Calu3 (cell line): ENCODE data around the gene RHO. TPM values are rescaled to one million over a fixed set of nuclear protein-coding genes. Genes with fewer than 3 reads are reported as not detected.

Experiments used
- BruUV-seq: library from RNA; stranded (reverse); fragments of 400-500 nt; replicated peaks from 2 replicates; lab custom pipeline; 2021; lab: Mats Ljungman, UMichigan
- CTCF ChIA-PET: fragments of 300-600 bp; sonication (Branson Sonifier 250); formaldehyde crosslinking; loops from one replicate; lab custom pipeline; 2022; ENCODE audit warnings: antibody characterized with exemption; lab: Charles Lee
- DNase-seq: peaks from one replicate; pipeline ENCODE4 v3.0.0; 2022
- H3K27ac Mint-ChIP-seq: one replicate; pipeline ENCODE4 v1.8.0; 2022; ENCODE audit warnings: mixed read lengths; ENCODE audit not compliant: unreplicated experiment
- H3K27me3 Mint-ChIP-seq: one replicate; pipeline ENCODE4 v1.8.0; 2022; ENCODE audit warnings: mixed read lengths; ENCODE audit not compliant: unreplicated experiment
- H3K36me3 Mint-ChIP-seq: one replicate; pipeline ENCODE4 v1.8.0; 2022; ENCODE audit warnings: mild to moderate bottlenecking, moderate library complexity, mixed read lengths; ENCODE audit not compliant: insufficient read depth, unreplicated experiment
- H3K4me1 Mint-ChIP-seq: one replicate; pipeline ENCODE4 v1.8.0; 2022; ENCODE audit warnings: mild to moderate bottlenecking, low read depth, mixed read lengths; ENCODE audit not compliant: unreplicated experiment
- H3K4me3 Mint-ChIP-seq: one replicate; pipeline ENCODE4 v1.8.0; 2022; ENCODE audit warnings: mild to moderate bottlenecking, low read depth, moderate library complexity, mixed read lengths; ENCODE audit not compliant: unreplicated experiment
- H3K9me3 Mint-ChIP-seq: one replicate; pipeline ENCODE4 v1.8.0; 2022; ENCODE audit warnings: low read depth, mixed read lengths; ENCODE audit not compliant: unreplicated experiment
- CTCF ChIP-seq: fragments of 200-600 bp; IDR thresholded peaks from one replicate; pipeline ENCODE4 v1.8.0; 2022; ENCODE audit warnings: antibody characterized with exemption; ENCODE audit not compliant: unreplicated experiment
- intact Hi-C: fragments of 100-400 bp; cut with micrococcal nuclease; formaldehyde crosslinking; loops from one replicate; pipeline ENCODE4 v1.10.0; 2022; ENCODE audit not compliant: unreplicated experiment
- total RNA-seq: library from RNA; stranded (reverse); gene quantifications from 2 replicates; pipeline ENCODE4 v1.2.3, GENCODE V29; 2022

The RHO gene
- total RNA-seq, 1 experiment from 2014 or later = not detected

- CTCF ChIA-PET = no interaction called here
- no peaks in the 10 kb centered on the region for H3K27me3 Mint-ChIP-seq
Measured at GRCh38 chr3:129505341-129505740, 23.1 kb upstream of the RHO start.

GRCh38 chr3:129506231-129506742 is 22.2 kb upstream of the RHO start:
- no peak for DNase-seq
- TF ChIP-seq CTCF = no peak
- no peaks in the 10 kb centered on the region for H3K27me3 Mint-ChIP-seq
- no peak overlapping the region for H3K27ac Mint-ChIP-seq
- no TSS peak for BruUV-seq
- intact Hi-C loops = no loop called here
- H3K4me3 Mint-ChIP-seq = no peak overlapping the region
- no peaks in the 10 kb centered on the region for H3K4me1 Mint-ChIP-seq
- no peaks in the 10 kb centered on the region for H3K36me3 Mint-ChIP-seq
- CTCF ChIA-PET = no interaction called here
- no peaks in the 10 kb centered on the region for H3K9me3 Mint-ChIP-seq

More at GRCh38 chr3:129505341-129505740, 23.1 kb upstream of the RHO start:
- intact Hi-C loops = no loop called here
- Mint-ChIP-seq H3K4me1 (no peaks in the 10 kb centered on the region), H3K27ac (no peak overlapping the region), H3K36me3 (no peaks in the 10 kb centered on the region), H3K4me3 (no peak overlapping the region), H3K9me3 (no peaks in the 10 kb centered on the region)
- no peak for TF ChIP-seq CTCF
- no peak for DNase-seq
- no TSS peak for BruUV-seq

- no peak for DNase-seq
- CTCF ChIA-PET = no interaction called here
Measured at GRCh38 chr3:129507181-129507831, 21.1 kb upstream of the RHO start.

GRCh38 chr3:129512595-129512994 is 15.8 kb upstream of the RHO start:
- H3K4me1 Mint-ChIP-seq = no peaks in the 10 kb centered on the region

More at GRCh38 chr3:129507181-129507831, 21.1 kb upstream of the RHO start:
- no peaks in the 10 kb centered on the region for H3K4me1 Mint-ChIP-seq
- intact Hi-C loops = no loop called here
- no TSS peak for BruUV-seq
- no peaks in the 10 kb centered on the region for H3K9me3 Mint-ChIP-seq
- TF ChIP-seq CTCF = no peak
- H3K27ac Mint-ChIP-seq = no peak overlapping the region
- H3K36me3 Mint-ChIP-seq = no peaks in the 10 kb centered on the region
- H3K27me3 Mint-ChIP-seq = no peaks in the 10 kb centered on the region
- H3K4me3 Mint-ChIP-seq = no peak overlapping the region

More at GRCh38 chr3:129512595-129512994, 15.8 kb upstream of the RHO start:
- no peak overlapping the region for H3K27ac Mint-ChIP-seq
- CTCF ChIA-PET = interaction anchor here (0.9 kb wide), 1 partner anchor 8 kb away, joined by 3 read pairs; no protein-coding TSS in a partner anchor
- DNase-seq = no peak
- no peaks in the 10 kb centered on the region for H3K36me3 Mint-ChIP-seq
- H3K4me3 Mint-ChIP-seq = no peak overlapping the region
- no TSS peak for BruUV-seq
- no peaks in the 10 kb centered on the region for H3K9me3 Mint-ChIP-seq
- no peaks in the 10 kb centered on the region for H3K27me3 Mint-ChIP-seq
- TF ChIP-seq CTCF = no peak
- intact Hi-C loops = no loop called here
